ENCODE results near the gene PKD1L1. TPM values are rescaled to one million over a fixed set of nuclear protein-coding genes. Genes with fewer than 3 reads are reported as not detected.

Gene PKD1L1
- total RNA-seq, 4 donors from 2014 or later: 0.18 to 0.83 (median 0.44) TPM

DNA sequence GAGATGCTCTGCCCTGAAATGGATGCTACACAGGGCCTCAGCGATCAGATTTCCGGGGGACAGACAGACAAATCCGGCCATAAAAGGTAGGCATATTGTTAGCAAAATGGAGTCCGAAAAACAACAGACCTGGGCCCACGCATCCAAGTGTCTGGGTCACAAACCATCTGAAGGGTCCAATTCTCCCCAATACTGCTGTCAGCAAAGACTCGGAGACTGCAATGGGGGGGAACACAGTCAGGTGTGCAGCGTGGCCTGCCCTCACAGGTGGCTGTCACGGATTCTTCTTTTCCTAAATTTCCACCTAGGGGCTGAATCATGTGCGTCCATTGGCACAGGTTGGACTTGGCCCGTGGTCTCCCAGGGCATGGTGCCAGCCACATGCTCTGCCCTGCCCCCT is 12.9 kb downstream of the PKD1L1 start:
- DNase-seq: no peak
- Histone ChIP-seq H3K36me3 (no peaks in the 10 kb centered on the region), H3K9me3 (no peaks in the 10 kb centered on the region), H3K27ac (no peak overlapping the region), H3K27me3 (no peaks in the 10 kb centered on the region), H3K4me3 (no peak overlapping the region), H3K4me1 (peaks cover 0 to 9% (median 2%) of the 10 kb centered on the region in 4 donors)
- no peak for TF ChIP-seq POLR2A (IDR thresholded peaks at IDR 0.05)
- TF ChIP-seq CTCF (IDR thresholded peaks at IDR 0.05): no peak

- Histone ChIP-seq H3K36me3 (no peaks in the 10 kb centered on the region), H3K9me3 (no peaks in the 10 kb centered on the region), H3K27me3 (no peaks in the 10 kb centered on the region), H3K4me3 (no peak overlapping the region), H3K27ac (no peak overlapping the region), H3K4me1 (peaks cover 0 to 5% (median 2%) of the 10 kb centered on the region in 4 donors)
- DNase-seq: no peak
- TF ChIP-seq CTCF (IDR thresholded peaks at IDR 0.05): no peak
- TF ChIP-seq POLR2A (IDR thresholded peaks at IDR 0.05): no peak
These were observed 13.4 kb downstream of the PKD1L1 start for GRCh38 chr7:47934831-47935230.

- DNase-seq: no peak
- Histone ChIP-seq H3K4me3 (no peak overlapping the region), H3K36me3 (no peaks in the 10 kb centered on the region), H3K27me3 (no peaks in the 10 kb centered on the region), H3K4me1 (peaks cover 0 to 5% (median 0%) of the 10 kb centered on the region in 4 donors), H3K27ac (no peak overlapping the region), H3K9me3 (no peaks in the 10 kb centered on the region)
- no peak for TF ChIP-seq POLR2A (IDR thresholded peaks at IDR 0.05)
- no peak for TF ChIP-seq CTCF (IDR thresholded peaks at IDR 0.05)
These were observed 15.1 kb downstream of the PKD1L1 start for GRCh38 chr7:47933215-47933614.

GRCh38 chr7:47932466-47933037 is 15.7 kb downstream of the PKD1L1 start:
- peaks cover 0 to under 1% (median 0%) of the 10 kb centered on the region in 4 donors for H3K4me1 ChIP-seq
- H3K36me3 ChIP-seq: no peaks in the 10 kb centered on the region
- no peak for TF ChIP-seq POLR2A (IDR thresholded peaks at IDR 0.05)
- TF ChIP-seq CTCF (IDR thresholded peaks at IDR 0.05): no peak
- no peak overlapping the region for H3K27ac ChIP-seq
- H3K9me3 ChIP-seq: no peaks in the 10 kb centered on the region
- H3K27me3 ChIP-seq: no peaks in the 10 kb centered on the region
- no peak for DNase-seq
- no peak overlapping the region for H3K4me3 ChIP-seq

DNA sequence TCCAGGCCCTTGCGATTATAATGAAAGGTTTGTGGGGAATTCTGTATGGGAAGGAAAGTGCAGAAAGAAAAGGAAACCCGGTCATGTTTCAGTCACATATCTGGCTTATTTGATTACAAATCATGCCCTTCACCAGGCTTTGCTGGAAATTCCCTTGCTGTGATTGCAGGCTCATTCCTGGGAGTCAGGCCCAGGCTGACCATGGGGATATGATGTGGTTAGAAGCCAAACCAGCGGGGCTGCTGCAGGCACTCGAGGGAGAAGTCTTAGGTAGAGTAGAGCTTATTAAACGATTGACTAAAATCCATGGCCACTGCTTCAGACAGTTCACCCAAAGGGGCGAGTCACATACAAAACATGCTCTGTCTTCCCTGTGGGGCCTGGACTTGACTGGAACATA is 16.2 kb downstream of the PKD1L1 start:
- Histone ChIP-seq H3K4me3 (no peak overlapping the region), H3K4me1 (no peaks in the 10 kb centered on the region), H3K27me3 (no peaks in the 10 kb centered on the region), H3K9me3 (no peaks in the 10 kb centered on the region), H3K36me3 (no peaks in the 10 kb centered on the region), H3K27ac (no peak overlapping the region)
- no peak for DNase-seq
- TF ChIP-seq POLR2A (IDR thresholded peaks at IDR 0.05) (no peak), CTCF (IDR thresholded peaks at IDR 0.05) (no peak)
